Measurements from ENCODE around the gene PCK1.

- TF ChIP-seq EP300 (IDR thresholded peaks at IDR 0.05) (no peak), CTCF (IDR thresholded peaks at IDR 0.05) (no peak), POLR2AphosphoS5 (IDR thresholded peaks at IDR 0.05) (no peak)
Measured at GRCh38 chr20:57612436-57612835, 51.5 kb downstream of the PCK1 start.
